DOHH2 (cell line): ENCODE data around the gene DMTF1.

Source experiments
- EZH2phosphoT487 ChIP-seq: fragments of 200-600 bp; sonication (generic); IDR thresholded peaks from 2 replicates; pipeline ENCODE4 v1.6.1; 2017; ENCODE audit warnings: borderline replicate concordance, mild to moderate bottlenecking, antibody characterized with exemption, low read length, moderate library complexity, mixed read lengths
- TF ChIP-seq, protein P1 (sequence below): fragments of 200-600 bp; sonication (generic); IDR thresholded peaks from one replicate; pipeline ENCODE4 v1.5.1; 2014; ENCODE audit warnings: antibody characterized with exemption, mild to moderate bottlenecking, low read depth, low read length; ENCODE audit not compliant: poor library complexity, severe bottlenecking

GRCh38 chr7:87193912-87194311 is 41.7 kb downstream of the DMTF1 start:
- TF ChIP-seq, protein P1, sequence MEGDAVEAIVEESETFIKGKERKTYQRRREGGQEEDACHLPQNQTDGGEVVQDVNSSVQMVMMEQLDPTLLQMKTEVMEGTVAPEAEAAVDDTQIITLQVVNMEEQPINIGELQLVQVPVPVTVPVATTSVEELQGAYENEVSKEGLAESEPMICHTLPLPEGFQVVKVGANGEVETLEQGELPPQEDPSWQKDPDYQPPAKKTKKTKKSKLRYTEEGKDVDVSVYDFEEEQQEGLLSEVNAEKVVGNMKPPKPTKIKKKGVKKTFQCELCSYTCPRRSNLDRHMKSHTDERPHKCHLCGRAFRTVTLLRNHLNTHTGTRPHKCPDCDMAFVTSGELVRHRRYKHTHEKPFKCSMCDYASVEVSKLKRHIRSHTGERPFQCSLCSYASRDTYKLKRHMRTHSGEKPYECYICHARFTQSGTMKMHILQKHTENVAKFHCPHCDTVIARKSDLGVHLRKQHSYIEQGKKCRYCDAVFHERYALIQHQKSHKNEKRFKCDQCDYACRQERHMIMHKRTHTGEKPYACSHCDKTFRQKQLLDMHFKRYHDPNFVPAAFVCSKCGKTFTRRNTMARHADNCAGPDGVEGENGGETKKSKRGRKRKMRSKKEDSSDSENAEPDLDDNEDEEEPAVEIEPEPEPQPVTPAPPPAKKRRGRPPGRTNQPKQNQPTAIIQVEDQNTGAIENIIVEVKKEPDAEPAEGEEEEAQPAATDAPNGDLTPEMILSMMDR = no peak
- no peak for TF ChIP-seq EZH2phosphoT487
